ENCODE results near the gene ATE1. TPM values are rescaled to one million over a fixed set of nuclear protein-coding genes. Genes with fewer than 3 reads are reported as not detected.
"Not testable (repeated sequence)": the region's sequence is repeated elsewhere in the genome, so short reads cannot be mapped to it uniquely, and the experiment has no call there.

The ATE1 gene
- total and polyA plus RNA-seq, 2 donors, result 17.7 to 62.7 TPM

DNA sequence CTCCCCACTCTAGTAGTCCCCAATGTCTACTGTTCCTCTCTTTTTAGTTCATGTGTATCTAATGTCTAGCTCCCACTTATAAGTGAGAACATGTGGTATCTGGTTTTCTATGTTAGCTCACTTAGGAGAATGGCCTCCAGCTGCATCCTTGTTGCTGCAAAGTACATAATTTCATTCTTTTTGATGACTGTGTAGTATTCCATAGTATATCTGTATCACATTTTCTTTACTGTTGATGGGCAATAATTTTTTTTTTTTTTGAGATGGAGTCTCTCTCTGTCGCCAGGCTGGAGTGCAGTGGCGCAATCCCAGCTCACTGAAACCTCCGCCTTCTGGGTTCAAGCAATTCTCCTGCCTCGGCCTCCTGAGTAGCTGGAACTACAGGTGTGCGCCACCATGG lies 101.1 kb downstream of the ATE1 start:
- DNase-seq (ENCODE audit: extremely low spot score); H3K4me3 ChIP-seq (ENCODE audit: low read depth, low read length); H3K36me3 ChIP-seq (ENCODE audit: insufficient read depth); H3K4me1 ChIP-seq (ENCODE audit: insufficient read depth); H3K27ac ChIP-seq (ENCODE audit: low read depth): not testable (repeated sequence)
- WGBS, result 99% methylated on average over 5 of the region's 5 CpGs

GRCh38 chr10:121823993-121824463 lies 103.8 kb downstream of the ATE1 start:
- Histone ChIP-seq H3K4me1 (ENCODE audit: insufficient read depth) (no peaks in the 10 kb centered on the region), H3K4me3 (ENCODE audit: low read depth, low read length) (no peak overlapping the region), H3K36me3 (ENCODE audit: insufficient read depth) (no peaks in the 10 kb centered on the region), H3K27ac (ENCODE audit: low read depth) (no peak overlapping the region)
- WGBS, result 63% methylated on average over 5 of the region's 5 CpGs
- no peak for DNase-seq (ENCODE audit: extremely low spot score)

GRCh38 chr10:121822724-121823123 lies 105.1 kb downstream of the ATE1 start:
- no peak overlapping the region for H3K4me3 ChIP-seq (ENCODE audit: low read depth, low read length)
- DNase-seq (ENCODE audit: extremely low spot score), result no peak
- no peak overlapping the region for H3K27ac ChIP-seq (ENCODE audit: low read depth)
- no peaks in the 10 kb centered on the region for H3K4me1 ChIP-seq (ENCODE audit: insufficient read depth)
- H3K36me3 ChIP-seq (ENCODE audit: insufficient read depth), result no peaks in the 10 kb centered on the region
- 83% methylated on average over 3 of the region's 3 CpGs for WGBS

DNA sequence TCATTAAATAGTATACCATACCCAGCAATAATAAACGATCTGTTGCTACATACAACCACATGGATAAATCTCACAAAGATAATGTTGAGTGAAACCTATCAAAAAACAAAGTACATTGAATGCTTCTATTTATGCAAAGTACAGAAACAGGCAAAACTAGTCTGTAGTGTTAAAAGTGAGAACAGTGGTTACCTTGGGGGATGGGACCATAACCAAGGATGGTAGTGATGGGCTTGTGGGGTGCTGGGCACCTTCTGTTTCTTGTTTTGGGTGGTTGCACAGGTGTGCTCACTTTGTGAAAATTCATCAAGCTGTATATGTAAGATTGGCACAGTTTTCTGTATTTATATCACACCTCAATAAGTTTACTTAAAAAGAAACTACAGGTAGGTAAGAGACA lies 105.7 kb downstream of the ATE1 start:
- WGBS, result 96% methylated on average over 1 of the region's 1 CpG
- Histone ChIP-seq H3K36me3 (ENCODE audit: insufficient read depth) (no peaks in the 10 kb centered on the region), H3K27ac (ENCODE audit: low read depth) (no peak overlapping the region), H3K4me3 (ENCODE audit: low read depth, low read length) (no peak overlapping the region), H3K4me1 (ENCODE audit: insufficient read depth) (no peaks in the 10 kb centered on the region)
- DNase-seq (ENCODE audit: extremely low spot score), result no peak

- no peak for DNase-seq (ENCODE audit: extremely low spot score)
- H3K27ac ChIP-seq (ENCODE audit: low read depth), result no peak overlapping the region
- 52% methylated on average over 2 of the region's 2 CpGs for WGBS
- H3K4me3 ChIP-seq (ENCODE audit: low read depth, low read length), result no peak overlapping the region
- no peaks in the 10 kb centered on the region for H3K36me3 ChIP-seq (ENCODE audit: insufficient read depth)
- H3K4me1 ChIP-seq (ENCODE audit: insufficient read depth), result no peaks in the 10 kb centered on the region
Observed at GRCh38 chr10:121819049-121819448, 108.8 kb downstream of the ATE1 start.

- DNase-seq (ENCODE audit: extremely low spot score), result no peak
- Histone ChIP-seq H3K36me3 (ENCODE audit: insufficient read depth) (no peaks in the 10 kb centered on the region), H3K4me1 (ENCODE audit: insufficient read depth) (no peaks in the 10 kb centered on the region), H3K27ac (ENCODE audit: low read depth) (no peak overlapping the region), H3K4me3 (ENCODE audit: low read depth, low read length) (no peak overlapping the region)
- WGBS, result 27% methylated on average over 2 of the region's 2 CpGs
Observed at GRCh38 chr10:121818599-121818998, 109.2 kb downstream of the ATE1 start.

- 94% methylated on average over 1 of the region's 1 CpG for WGBS
Observed at GRCh38 chr10:121816197-121816596, 111.6 kb downstream of the ATE1 start.

GRCh38 chr10:121813857-121814256 lies 114.0 kb downstream of the ATE1 start:
- WGBS, result 70% methylated on average over 4 of the region's 4 CpGs
- no peaks in the 10 kb centered on the region for H3K36me3 ChIP-seq (ENCODE audit: insufficient read depth)
- no peak overlapping the region for H3K4me3 ChIP-seq (ENCODE audit: low read depth, low read length)
- no peaks in the 10 kb centered on the region for H3K4me1 ChIP-seq (ENCODE audit: insufficient read depth)
- no peak overlapping the region for H3K27ac ChIP-seq (ENCODE audit: low read depth)
- no peak for DNase-seq (ENCODE audit: extremely low spot score)

More at GRCh38 chr10:121816197-121816596, 111.6 kb downstream of the ATE1 start:
- no peak for DNase-seq (ENCODE audit: extremely low spot score)
- no peaks in the 10 kb centered on the region for H3K36me3 ChIP-seq (ENCODE audit: insufficient read depth)
- H3K27ac ChIP-seq (ENCODE audit: low read depth), result no peak overlapping the region
- H3K4me3 ChIP-seq (ENCODE audit: low read depth, low read length), result no peak overlapping the region
- no peaks in the 10 kb centered on the region for H3K4me1 ChIP-seq (ENCODE audit: insufficient read depth)

- DNase-seq (ENCODE audit: extremely low spot score), result no peak
- 96% methylated on average over 1 of the region's 1 CpG for WGBS
- H3K27ac ChIP-seq (ENCODE audit: low read depth), result no peak overlapping the region
Observed at GRCh38 chr10:121813211-121813815, 114.5 kb downstream of the ATE1 start.

DNA sequence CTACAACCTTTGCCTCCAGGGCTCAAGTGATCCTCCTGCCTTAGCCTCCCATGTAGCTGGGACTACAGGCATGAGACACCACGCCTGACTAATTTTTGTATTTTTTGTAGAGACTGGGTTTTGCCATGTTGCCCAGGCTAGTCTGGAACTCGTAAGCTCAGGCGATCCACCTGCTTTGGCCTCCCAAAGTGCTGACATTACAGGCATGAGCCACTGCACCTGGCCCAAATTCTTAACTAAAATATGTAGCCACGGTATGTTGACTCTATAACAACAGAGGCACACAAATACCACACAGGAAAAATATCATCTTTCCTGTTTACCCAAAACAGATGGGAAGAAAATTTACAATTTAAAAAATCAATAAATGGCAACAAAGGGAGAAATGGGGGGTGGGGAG lies 115.8 kb downstream of the ATE1 start:
- Histone ChIP-seq H3K4me1 (ENCODE audit: insufficient read depth) (no peaks in the 10 kb centered on the region), H3K4me3 (ENCODE audit: low read depth, low read length) (no peak overlapping the region), H3K27ac (ENCODE audit: low read depth) (no peak overlapping the region), H3K36me3 (ENCODE audit: insufficient read depth) (no peaks in the 10 kb centered on the region)
- no peak for DNase-seq (ENCODE audit: extremely low spot score)
- 70% methylated on average over 4 of the region's 4 CpGs for WGBS

More at GRCh38 chr10:121813211-121813815, 114.5 kb downstream of the ATE1 start:
- no peaks in the 10 kb centered on the region for H3K36me3 ChIP-seq (ENCODE audit: insufficient read depth)
- H3K4me3 ChIP-seq (ENCODE audit: low read depth, low read length), result no peak overlapping the region
- no peaks in the 10 kb centered on the region for H3K4me1 ChIP-seq (ENCODE audit: insufficient read depth)

GRCh38 chr10:121811386-121811785 lies 116.4 kb downstream of the ATE1 start:
- DNase-seq (ENCODE audit: extremely low spot score), result no peak
- 86% methylated on average over 2 of the region's 2 CpGs for WGBS
- no peak overlapping the region for H3K27ac ChIP-seq (ENCODE audit: low read depth)
- H3K36me3 ChIP-seq (ENCODE audit: insufficient read depth), result no peaks in the 10 kb centered on the region
- H3K4me1 ChIP-seq (ENCODE audit: insufficient read depth), result no peaks in the 10 kb centered on the region
- H3K4me3 ChIP-seq (ENCODE audit: low read depth, low read length), result no peak overlapping the region

DNA sequence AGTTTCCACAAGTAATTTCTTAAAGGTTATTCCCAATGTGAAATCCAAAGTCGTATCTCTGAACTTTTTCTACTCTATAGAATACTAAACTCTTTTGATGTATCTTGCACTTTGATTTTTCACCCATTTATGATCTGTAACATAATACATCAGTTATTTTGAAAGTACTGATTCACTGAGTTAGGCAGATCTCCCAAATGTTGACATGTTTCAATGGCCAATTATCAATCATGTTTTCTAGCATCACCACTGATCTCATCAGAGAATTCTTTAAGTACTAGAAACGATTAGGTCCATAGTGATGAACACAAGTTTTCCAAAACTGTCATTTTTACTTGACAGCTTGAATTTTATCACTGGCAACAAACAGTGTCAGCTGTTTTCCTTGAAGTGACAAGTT lies 119.0 kb downstream of the ATE1 start:
- no peak overlapping the region for H3K4me3 ChIP-seq (ENCODE audit: low read depth, low read length)
- WGBS, result 73% methylated on average over 2 of the region's 2 CpGs
- no peaks in the 10 kb centered on the region for H3K4me1 ChIP-seq (ENCODE audit: insufficient read depth)
- no peak overlapping the region for H3K27ac ChIP-seq (ENCODE audit: low read depth)
- no peaks in the 10 kb centered on the region for H3K36me3 ChIP-seq (ENCODE audit: insufficient read depth)
- no peak for DNase-seq (ENCODE audit: extremely low spot score)

DNA sequence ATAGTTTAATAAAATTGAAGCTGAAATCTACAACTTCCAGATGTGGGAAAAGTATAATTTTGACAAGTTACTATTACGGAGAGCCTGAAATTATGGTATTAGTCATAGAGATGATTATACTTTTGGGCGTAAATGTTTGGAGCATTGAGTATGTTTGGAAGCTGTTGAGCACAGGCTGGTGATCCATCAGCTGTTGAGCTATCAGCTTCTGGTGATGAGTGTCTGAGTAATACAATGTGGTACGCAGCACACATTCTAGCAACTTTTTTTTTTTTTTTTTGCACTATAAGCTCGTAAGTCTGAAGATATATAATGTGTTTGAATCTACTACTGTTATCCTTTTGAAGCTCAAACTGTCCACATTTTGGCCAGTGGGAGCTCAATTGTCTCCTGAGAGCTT lies 123.4 kb downstream of the ATE1 start:
- Histone ChIP-seq H3K4me1 (ENCODE audit: insufficient read depth) (no peaks in the 10 kb centered on the region), H3K27ac (ENCODE audit: low read depth) (no peak overlapping the region), H3K4me3 (ENCODE audit: low read depth, low read length) (no peak overlapping the region), H3K36me3 (ENCODE audit: insufficient read depth) (no peaks in the 10 kb centered on the region)
- DNase-seq (ENCODE audit: extremely low spot score), result no peak
- 93% methylated on average over 4 of the region's 4 CpGs for WGBS

DNA sequence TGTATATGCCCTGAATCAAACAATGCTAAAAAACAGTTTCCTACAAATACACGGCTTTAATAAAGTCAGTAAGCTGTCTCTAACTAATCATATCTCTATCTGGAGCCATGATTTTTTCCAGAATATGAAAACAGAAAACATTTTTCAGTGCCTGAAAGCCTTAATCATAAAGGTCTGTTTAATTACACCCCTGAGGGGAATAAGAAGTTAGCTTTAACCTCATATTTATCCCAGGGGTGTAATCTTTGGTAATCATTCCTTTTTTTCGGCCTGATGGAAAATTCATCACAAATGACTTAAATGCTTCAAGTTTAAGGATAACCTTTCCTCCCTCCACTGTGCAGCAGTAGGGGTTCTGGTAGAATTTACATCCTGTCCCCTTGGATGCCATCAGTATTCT lies 124.2 kb downstream of the ATE1 start:
- H3K36me3 ChIP-seq (ENCODE audit: insufficient read depth), result no peaks in the 10 kb centered on the region

DNA sequence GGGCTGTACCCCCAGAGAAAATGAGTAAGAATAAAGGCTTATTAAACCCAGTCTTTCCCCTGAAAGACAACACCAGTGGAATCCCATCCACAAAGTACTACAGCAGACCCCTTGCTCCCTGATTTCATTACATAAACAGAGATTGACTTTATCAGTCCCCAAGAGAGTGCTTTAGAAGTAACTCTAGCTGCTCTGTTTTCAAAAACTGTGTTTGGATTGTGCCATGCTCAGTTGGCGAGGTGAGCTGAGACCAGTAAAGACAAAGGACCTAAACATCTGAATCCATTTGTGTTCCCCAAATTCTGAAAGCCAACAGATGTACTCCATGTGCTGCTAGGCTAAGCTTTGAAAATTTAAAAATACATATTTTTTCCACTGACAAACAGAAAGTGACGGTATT lies 127.0 kb downstream of the ATE1 start:
- H3K4me3 ChIP-seq (ENCODE audit: low read depth, low read length), result no peak overlapping the region
- no peak overlapping the region for H3K27ac ChIP-seq (ENCODE audit: low read depth)
- 85% methylated on average over 2 of the region's 2 CpGs for WGBS
- H3K36me3 ChIP-seq (ENCODE audit: insufficient read depth), result no peaks in the 10 kb centered on the region
- DNase-seq (ENCODE audit: extremely low spot score), result no peak
- H3K4me1 ChIP-seq (ENCODE audit: insufficient read depth), result no peaks in the 10 kb centered on the region

More for the DNA sequence above, 124.2 kb downstream of the ATE1 start:
- Histone ChIP-seq H3K4me1 (ENCODE audit: insufficient read depth) (no peaks in the 10 kb centered on the region), H3K27ac (ENCODE audit: low read depth) (no peak overlapping the region), H3K4me3 (ENCODE audit: low read depth, low read length) (no peak overlapping the region)
- 85% methylated on average over 2 of the region's 2 CpGs for WGBS
- DNase-seq (ENCODE audit: extremely low spot score), result no peak

Data from urinary bladder (tissue), 4 donors.